ENCODE results near the gene PHLDB1.
A peak's percentile ranks its signal among the peaks of the same experiment; 100 is the strongest.
"Not testable (repeated sequence)": the region's sequence is repeated elsewhere in the genome, so short reads cannot be mapped to it uniquely, and the experiment has no call there.

Gene PHLDB1

DNA sequence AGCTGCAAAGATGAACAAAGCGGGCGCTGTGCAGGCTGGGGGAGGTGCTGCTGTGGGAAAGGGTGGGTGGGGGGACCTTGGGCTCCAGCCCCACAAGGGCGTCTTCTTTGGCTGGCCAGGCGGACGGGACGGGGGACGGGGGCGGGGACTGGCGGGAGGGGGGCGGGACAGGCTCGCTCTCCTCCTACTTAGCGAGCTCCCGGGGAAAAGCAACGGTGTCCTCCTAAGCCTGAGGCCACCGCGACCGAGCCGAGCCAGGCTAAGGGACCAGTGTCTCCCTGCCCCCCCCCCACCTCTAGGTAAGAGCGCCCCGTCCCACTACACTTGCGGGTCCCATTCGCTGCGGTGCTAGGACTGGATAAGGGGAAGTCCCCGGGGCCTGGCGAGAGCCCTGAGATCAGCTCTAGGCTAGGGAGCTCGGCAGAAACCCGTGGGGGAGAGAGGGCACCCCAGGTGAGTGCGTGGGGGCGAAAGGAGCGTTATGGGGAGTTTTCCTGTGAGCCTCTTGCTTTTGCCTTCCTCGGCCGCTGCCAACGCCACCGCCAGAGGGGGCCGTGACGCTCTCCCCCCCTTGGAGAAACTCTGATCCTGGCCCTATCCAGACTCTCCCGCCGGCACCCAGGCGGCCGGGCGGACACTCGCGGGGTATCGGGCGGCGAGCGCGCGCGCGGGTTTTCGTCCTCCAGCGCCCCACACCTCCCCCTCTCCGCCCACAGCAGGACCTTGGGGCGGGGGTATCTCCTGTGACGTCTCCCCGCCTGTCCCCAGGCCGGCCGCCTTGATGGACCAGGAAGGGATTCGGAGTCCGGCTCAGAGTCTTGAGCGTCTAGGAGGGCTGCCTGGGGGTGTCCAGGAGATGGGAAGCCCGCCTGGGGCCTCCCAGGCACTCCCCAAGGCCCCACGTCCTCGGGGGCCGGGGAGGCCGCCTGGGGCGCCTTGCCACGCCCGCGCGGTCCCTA lies at the start of gene PHLDB1:
TSS of gene PHLDB1 (plus strand) at position 215 of the 959 bp plus-strand sequence. CDS start 6,222 bp downstream, outside the sequence.
- DNase-seq: peak; percentile 62

DNA sequence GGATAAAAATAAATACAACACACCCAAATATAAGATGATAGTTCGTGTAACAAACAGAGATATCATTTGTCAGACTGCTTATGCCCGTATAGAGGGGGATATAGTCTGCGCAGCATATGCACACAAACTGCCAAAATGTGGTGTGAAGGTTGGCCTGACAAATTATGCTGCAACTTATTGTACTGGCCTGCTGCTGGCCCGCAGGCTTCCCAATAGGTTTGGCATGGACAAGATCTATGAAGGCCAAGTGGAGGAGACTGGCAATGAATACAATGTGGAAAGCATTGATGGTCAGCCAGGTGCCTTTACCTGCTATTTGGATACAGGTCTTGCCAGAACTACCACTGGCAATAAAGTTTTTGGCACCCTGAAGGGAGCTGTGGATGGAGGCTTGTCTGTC lies 46.6 kb upstream of the PHLDB1 start:
- no peak for DNase-seq

DNA sequence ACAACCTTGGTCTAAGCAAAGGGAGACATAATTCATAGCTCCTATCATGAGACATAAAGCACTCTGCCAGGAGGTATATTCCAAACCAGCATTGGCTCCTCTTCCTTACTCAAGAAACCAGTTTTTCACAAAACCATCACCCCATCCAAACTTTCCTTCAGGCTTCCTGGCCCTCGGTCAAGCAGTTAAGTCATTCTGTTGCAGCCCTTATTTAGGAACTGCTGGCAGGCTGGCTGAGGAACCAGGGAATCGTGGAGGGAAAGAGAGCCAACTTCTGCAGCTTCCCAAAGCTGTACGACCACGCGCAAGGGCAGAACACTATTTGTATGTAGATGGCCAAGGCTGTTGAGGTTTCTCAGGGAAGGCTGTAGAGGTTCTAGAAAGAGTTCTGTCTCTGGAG lies 42.4 kb upstream of the PHLDB1 start:
- DNase-seq: no peak

DNA sequence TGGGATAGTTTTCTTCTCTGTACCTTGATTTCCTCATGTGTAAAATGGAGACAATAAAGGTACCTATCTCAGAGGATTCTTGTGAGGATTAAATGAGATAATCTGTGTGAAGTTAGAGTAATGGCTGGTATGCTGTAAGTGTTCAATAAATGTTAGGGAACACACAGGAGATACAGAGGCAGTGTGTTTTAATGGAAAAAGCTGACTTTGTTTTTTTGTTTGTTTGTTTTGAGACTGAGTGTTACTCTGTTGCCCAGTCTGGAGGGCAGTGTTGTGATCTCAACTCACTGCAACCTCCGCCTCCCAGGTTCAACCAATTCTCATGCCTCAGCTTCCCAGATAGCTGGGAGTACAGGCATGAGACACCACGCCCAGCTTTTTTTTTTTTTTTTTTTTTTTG lies 37.7 kb upstream of the PHLDB1 start:
- DNase-seq: no peak

DNA sequence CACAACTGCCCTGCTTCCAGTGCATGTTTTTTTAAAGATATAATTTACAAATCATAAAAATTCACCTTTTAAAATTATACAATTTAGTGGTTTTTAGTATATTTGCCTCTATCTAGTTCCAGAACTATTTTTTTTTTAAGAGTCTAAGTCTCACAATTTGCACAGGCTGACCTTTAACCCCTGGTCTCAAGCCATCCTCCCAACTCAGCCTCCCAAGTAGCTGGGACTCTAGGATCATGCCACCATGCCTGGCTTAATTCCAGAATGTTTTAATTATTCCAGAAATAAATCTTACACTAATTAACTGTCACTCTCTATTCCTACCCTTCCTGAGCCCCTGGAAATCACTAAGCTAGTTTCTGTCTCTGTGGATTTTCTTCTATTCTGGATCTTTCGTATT lies 36.6 kb upstream of the PHLDB1 start:
- no peak for DNase-seq

DNA sequence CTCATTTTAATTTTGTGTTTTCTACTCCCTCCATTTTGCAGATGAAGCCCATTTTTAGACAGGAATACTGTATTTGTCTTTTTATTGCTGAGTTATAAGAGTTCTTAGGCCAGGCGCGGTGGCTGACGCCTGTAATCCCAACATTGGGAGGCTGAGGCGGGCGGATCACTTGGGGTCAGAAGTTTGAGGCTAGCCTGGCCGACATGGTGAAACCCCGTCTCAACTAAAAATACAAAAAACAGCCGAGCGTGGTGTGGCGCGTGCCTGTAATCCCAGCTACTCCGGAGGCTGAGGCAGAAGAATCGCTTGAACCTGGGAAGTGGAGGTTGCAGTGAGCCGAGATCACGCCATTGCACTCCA lies 35.7 kb upstream of the PHLDB1 start:
- DNase-seq: not testable (repeated sequence)

DNA sequence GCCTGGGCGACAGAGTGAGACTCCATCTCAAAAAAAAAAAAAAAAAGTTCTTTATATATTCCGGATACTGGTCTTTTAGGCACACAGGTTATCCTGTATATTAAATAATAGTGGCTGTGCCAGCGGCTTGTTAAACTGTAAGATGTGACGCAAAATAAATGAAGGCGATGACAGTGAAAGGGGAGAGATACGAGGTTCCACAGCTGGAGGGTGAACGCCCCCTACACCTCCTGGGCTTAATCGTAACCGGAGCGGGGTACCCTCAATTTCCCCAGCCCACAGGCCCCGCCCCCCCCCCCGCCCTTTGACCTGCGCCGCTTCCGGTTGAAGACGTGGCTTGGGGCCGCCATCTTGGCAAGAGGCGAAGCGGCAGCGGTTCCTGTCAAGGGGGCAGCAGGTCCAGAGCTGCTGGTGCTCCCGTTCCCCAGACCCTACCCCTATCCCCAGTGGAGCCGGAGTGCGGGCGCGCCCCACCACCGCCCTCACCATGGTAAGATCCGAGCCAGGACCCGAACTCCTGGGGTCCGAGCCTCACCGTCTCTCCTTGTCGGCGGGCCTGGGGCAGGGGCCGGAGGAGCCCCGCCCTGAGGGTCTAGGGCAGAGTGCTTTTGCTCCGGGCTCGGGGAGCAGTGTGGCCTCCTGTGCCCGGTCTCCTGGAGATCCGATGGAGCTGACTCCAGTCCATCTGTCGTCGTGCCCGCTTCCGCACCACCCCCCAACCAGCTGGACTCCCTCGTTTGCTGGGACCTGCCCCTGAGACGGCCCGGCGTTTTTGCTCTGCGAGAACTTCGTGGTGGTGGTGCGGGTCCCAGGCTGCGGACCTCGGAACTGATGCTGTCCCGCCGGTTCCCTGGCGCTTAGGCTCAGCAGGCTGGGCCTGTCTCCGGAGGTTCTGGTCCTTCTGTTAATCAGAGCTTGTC lies 35.1 kb upstream of the PHLDB1 start, which contains the start of gene ARCN1:
TSS of gene ARCN1 (plus strand) at position 349 of the 920 bp plus-strand sequence. CDS start at position 488, 139 bp downstream.
- DNase-seq: peak; percentile 85

DNA sequence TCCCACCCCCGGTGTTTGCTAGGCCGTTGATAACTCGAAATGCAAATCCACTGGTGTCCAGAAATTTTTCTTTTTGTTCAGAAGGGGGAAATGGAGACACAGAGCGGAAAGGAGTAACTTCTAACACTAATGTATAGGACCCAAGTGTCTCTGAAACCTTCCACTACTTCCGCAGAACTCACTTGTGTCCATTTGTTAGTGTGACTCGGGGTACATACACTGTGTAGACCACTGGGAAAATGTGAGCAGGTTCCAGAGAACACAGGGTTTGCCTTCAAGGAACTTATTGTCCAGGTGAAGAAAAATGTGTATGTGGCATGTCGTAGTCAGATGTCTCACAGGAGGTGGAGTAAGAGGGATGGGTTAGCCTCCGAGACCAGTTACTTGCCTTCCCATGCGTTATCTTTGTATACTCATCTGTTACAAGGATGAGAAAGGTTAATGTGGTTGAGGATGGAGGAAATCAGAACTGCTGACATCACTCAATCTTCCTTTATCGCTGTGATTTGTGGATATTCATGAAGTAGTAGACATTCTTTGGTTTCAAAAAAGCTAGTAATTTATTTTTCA lies 34.3 kb upstream of the PHLDB1 start:
- DNase-seq: peak; percentile 36

DNA sequence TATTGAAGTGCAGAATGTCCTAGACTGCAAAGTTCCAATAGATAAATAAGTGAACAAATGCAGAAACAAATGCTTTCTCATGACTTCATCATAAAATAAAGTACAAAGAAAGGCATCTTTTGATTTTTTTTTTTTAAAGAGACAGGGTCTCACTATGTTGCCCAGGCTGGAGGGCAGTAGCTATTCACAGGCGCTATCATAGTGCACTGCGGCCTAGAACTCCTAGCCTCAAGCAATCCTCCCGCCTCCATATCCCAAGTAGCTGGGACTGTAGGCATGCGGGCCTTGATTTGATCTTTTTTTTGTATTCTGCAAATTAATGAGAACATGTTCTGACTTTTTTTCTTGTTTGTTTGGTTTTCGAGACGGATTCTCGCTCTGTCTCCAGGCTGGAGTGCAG lies 32.8 kb upstream of the PHLDB1 start:
- no peak for DNase-seq

DNA sequence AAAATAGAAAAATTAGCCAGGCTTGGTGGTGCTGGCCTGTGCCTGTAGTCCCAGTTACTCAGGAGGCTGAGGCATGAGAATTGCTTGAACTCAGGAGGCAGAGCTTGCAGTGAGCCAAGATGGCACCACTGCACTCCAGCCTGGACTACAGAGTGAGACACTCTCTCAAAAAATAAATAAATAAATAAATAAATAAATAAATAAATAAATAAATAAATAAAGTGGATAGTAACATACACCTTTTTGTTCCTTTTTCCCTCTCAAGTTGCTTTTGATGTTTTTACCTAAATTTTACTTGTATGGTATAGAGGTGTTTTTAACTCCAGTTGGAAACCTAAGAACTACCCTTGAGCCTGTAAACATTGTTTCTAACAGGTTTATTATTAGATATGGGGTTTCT lies 29.4 kb upstream of the PHLDB1 start:
- not testable (repeated sequence) for DNase-seq

DNA sequence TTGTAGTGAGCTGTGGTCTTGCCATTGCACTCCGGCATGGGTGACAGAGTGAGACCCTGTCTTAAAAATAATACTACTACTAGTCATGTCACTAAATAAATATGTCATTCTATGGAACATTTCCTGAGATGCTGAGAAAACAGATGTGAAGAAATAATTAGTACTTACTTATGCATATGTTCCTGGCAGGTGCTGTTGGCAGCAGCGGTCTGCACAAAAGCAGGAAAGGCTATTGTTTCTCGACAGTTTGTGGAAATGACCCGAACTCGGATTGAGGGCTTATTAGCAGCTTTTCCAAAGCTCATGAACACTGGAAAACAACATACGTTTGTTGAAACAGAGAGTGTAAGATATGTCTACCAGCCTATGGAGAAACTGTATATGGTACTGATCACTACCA lies 26.4 kb upstream of the PHLDB1 start:
- no peak for DNase-seq

DNA sequence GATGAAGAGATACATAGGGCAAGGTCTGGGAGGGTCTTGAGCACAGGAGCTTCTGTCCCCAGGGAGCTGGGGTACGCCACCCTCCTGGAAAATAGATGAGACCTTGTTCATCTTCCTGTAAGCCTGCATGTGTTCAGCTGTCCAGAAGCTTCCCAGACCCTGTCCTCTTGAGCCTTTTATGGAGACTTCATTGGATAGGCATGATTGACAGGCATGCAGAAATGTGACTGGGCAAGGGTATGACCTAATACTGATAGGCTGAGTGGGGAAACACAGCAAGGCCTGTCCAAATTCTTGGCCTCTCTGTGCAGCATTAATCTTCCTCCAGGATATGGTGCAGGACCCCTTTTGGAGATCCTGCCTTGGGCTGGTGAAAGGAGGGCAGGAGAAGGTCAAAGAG lies 19.5 kb upstream of the PHLDB1 start:
- DNase-seq: no peak

DNA sequence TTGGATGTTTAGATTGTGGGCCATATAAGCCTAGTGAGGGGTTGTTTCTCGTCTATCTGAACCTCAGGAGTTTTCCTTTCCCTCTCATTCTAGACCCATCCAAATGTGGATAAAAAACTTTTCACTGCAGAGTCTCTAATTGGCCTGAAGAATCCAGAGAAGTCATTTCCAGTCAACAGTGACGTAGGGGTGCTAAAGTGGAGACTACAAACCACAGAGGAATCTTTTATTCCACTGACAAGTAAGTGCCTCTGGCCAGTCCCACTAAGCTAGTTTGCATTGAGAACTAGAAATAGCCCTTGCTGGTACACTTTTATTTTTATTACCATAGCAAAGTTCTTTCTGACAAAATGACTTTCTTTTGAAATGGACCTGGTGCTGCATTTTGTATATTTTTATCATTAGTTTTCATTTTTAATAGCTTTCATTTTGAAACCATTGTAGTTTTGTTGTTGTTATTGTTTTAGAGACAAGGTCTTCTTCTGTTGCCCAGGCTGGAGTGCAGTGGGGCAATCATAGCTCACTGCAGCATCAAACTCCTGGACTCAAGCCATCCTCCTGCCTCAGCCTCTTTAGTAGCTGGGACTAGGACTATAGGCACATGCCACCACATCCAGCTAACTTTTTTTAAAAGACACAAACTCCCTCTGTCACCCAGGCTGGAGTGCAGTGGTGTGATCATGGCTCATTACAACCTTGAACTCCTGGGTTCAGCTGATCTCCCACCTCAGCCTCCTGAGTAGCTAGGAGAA lies 14.6 kb upstream of the PHLDB1 start:
- DNase-seq: no peak

DNA sequence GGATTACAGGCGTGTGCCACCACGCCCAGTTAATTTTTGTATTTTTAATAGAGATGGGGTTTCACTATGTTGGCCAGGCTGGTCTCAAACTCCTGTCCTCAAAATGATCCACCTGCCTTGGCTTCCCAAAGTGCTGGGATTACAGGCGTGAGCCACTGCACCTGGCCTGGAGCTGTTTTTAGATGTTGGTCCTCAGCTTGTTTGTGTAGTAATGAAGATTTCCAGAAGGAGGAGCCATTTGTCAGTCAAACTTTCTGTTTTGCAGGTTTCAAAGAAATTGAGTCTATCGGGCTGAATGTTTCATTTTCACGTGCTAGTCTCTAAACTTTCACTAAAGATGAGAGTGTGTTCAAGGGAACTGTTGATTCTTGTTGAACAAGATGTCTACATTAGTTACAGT lies 12.4 kb upstream of the PHLDB1 start:
- peak; percentile 24 for DNase-seq

DNA sequence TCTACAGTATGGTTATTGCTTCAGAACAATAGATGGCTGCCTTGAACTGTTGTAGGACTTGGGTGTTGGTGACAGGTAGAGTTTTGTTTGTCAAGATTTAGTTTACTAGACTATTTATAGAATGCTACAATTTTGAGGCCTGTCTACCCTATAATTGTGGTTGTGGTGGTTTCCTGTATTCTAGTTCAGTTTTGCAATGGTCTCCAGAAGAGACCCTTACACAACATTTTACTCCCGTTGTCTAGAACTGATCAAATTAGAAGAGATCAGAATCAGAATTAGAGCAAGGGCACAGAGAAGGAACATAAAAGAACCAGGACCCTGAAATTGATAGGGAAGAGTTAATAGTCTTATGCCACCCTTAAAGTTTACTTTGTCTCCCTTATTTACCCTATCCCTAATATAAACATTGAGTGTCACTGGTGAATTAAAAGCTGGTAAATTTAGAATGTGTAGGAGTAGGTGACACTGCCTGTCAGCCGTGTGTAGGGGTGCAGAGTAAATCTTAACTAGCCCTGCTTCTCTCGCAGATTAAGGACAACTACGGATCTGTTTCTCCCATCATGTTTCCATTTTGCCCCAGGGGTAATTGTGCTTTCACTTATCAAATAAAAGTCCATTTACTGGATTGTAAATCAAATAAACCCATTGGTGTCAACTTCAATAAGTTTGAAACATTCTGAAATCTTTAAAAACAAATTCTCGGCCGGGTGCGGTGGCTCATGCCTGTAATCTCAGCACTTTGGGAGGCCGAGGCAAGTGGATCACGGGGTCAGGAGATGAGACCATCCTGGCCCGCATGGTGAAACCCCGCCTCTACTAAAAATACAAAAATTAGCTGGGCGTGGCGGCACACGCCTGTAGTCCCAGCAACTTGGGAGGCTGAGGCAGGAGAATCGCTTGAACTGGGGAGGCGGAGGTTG lies 10.9 kb upstream of the PHLDB1 start:
- no peak for DNase-seq

DNA sequence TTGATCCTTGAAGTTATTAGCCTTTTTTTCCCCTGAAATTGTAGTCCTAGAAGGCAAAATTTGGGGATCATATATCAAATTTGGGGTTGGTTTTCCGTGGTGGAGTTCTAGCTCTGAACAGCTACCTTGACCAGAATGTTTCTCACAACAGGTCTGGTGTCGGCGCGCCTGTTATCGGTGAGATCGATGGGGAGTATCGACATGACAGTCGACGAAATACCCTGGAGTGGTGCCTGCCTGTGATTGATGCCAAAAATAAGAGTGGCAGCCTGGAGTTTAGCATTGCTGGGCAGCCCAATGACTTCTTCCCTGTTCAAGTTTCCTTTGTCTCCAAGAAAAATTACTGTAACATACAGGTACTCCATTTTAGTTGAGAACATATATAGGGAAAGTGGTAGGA lies 9.9 kb upstream of the PHLDB1 start:
- DNase-seq: no peak

DNA sequence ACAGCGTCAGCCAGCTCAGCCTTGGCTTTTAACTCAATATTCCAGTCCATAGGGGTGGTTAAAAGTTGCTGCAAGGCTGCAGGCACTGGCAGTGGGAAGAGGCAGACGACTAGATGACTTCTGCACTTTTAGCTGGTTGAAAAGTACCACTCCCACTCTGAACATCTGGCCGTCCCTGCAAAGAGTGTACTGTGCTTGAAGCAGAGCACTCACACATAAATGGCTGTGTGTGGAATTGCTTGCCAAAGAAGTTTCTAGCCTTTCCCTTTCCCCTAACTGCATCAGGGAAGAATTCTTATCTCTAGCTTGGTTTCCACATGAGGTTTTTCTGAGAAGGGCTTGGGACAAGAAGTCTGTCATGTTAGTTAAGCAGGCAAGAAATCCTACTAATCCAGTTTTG lies 5.1 kb upstream of the PHLDB1 start:
- DNase-seq: no peak

DNA sequence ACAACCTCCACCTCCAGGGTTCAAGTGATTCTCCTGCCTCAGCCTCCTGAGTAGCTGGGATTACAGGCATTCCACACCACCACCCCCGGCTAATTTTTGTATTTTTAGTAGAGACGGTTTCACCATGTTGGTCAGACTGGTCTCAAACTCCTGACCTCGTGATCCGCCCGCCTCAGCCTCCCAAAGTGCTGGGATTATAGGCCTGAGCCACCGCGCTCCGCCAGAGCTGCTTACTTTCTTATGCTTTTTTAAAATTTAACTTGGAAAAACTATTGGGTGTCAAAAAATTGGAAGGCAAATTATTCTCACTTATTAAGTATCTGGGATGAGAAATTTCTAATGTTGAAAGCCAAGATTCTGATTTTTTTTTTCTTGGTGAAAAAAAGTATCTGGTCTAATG lies 3.7 kb upstream of the PHLDB1 start:
- not testable (repeated sequence) for DNase-seq

DNA sequence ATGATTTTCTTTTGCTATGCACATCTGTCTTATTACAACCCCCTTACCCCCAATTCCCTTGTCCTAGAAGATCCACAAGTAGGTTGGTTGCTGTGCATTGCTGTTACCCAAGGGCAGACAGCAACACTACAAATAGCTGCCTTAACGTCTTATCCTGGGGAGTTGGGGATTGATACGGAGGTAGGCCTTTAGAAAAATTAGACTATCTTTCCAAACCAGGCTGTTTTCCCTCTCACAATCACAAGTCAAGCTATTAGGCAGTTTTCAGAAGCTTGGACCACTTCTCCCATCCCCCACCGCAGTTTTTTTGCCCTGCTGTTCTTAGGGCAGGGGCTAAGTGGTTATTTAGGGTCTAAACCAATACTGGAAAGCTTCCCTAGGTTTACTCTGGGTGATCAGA lies 2.8 kb upstream of the PHLDB1 start:
- DNase-seq: no peak

DNA sequence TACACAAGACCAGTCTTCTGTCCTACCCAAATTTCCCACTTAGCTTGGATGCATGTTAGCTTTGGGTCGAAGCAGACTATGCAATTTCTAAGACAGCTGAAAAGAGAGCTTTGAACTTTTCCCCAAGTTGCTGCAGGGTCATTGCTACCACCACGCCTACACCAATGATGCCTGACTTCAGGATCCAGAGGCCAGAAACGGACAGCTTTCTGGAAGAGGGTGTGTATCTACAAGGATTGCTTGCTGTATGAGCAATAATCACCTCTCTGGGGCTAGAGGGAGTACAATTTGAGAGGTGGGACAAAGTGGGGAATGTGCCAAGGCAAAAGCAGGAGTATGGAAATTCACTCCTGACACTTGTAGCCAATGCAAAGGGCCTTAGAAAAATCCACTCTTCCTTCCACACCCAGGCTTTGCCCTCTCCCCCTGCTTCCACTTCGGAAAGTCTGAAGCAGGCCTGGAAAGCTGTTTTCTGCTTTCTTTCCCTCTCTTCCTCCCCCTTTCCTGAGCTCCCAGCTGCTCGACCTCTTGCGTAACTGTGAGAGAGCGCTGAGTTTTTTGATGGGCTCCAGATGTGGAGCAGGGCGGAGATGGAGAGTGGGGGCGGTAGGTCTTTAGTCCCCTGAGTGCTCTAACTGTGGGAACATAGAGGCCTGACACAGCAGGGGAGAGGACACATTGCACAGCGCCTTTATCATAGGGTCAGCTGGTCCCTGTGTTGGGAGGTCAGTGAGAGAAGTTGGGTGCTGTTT lies 2.1 kb upstream of the PHLDB1 start:
- no peak for DNase-seq

All from DMS79 treated with DMSO at 0.1 percent for 48 hours (cell line).